GM12865 (cell line): Measurements from ENCODE around the gene HLA-DPA1.
A peak's percentile ranks its signal among the peaks of the same experiment; 100 is the strongest.

Experiments
- DNase-seq: peaks from one replicate; pipeline ENCODE4 v3.0.0; 2010; ENCODE audit warnings: low read depth
- H3K4me3 ChIP-seq: 2 replicates; pipeline ENCODE4 v1.5.1; 2011; ENCODE audit warnings: mild to moderate bottlenecking, low read depth, low read length, control low read depth
- CTCF ChIP-seq: IDR thresholded peaks from 2 replicates; pipeline ENCODE4 v1.5.1; 2011; ENCODE audit warnings: low read length, control low read depth, low read depth, inconsistent platforms; ENCODE audit not compliant: insufficient read depth; ENCODE audit errors: missing control alignments

Gene HLA-DPA1

DNA sequence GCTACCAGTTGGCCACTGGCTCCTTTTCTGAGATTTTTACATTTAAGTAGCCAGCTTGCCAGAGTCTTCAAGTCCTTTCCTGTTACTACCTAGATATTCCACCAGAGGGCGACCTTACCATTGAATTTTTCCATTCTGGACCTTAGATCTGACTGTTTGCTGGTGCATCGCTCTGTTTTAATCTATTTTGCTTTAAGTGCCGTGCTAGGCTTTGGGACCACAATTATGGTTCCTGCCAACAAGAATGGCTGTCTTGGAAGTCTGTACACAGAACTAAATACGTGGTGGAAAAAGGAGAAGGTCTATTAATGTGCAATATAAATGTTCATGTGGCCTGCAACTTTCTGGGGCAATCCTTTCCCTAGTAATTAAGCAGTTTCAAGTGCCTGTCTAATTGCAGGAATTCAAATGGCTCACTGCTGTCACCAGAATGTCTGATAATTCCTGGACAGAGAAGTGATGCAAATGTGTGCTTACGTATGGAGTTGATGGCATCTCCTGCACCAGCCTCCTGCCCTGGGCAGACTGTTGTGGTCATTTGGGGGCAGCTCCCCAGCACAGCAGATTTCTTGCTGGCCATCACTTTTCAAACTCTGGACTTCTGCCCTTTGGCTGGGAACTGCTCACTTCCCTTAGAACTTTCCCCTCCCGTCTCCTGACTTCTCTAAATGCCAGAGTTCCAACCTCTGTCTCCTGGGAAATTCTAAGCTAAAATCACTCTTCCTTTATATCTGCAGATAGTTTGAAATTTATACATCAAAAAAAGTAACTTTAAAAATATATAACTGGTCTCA is 58.4 kb downstream of the HLA-DPA1 start:
- peak; percentile 65 for TF ChIP-seq CTCF
- peak; percentile 93 for DNase-seq
- no peak overlapping the region for H3K4me3 ChIP-seq
